Skeletal muscle tissue (tissue), 4 donors: ENCODE results near the gene ZNHIT1. TPM values are rescaled to one million over a fixed set of nuclear protein-coding genes. Genes with fewer than 3 reads are reported as not detected.

Experiments
- H3K27ac ChIP-seq: one replicate; pipeline ENCODE4 v1.7.0; 2013; ENCODE audit warnings: mild to moderate bottlenecking, low read depth, low read length, inconsistent platforms
- H3K27me3 ChIP-seq, 3 donors: one replicate each; pipeline ENCODE4 v1.7.0; 2013; ENCODE audit warnings: low read length in 3 of 3; ENCODE audit not compliant: control insufficient read depth in 3 of 3, insufficient read depth in 3 of 3
- H3K36me3 ChIP-seq, 3 donors: one replicate each; pipeline ENCODE4 v1.7.0; 2013; ENCODE audit warnings: low read length in 3 of 3; ENCODE audit not compliant: control insufficient read depth in 3 of 3, insufficient read depth in 3 of 3
- H3K4me1 ChIP-seq, 3 donors: one replicate each; pipeline ENCODE4 v1.7.0; 2013; ENCODE audit warnings: low read length in 3 of 3, mild to moderate bottlenecking in 3 of 3; ENCODE audit not compliant: control insufficient read depth in 3 of 3, insufficient read depth in 3 of 3
- H3K4me3 ChIP-seq, 3 donors: one replicate each; pipeline ENCODE4 v1.7.0; 2013; ENCODE audit warnings: low read length in 3 of 3
- H3K9ac ChIP-seq, 3 donors: one replicate each; pipeline ENCODE4 v1.7.0; 2013; ENCODE audit warnings: low read length in 3 of 3, mild to moderate bottlenecking in 3 of 3, moderate library complexity in 2 of 3, low read depth in 1 of 3
- H3K9me3 ChIP-seq, 3 donors: one replicate each; pipeline ENCODE4 v1.7.0; 2013; ENCODE audit warnings: low read length in 3 of 3; ENCODE audit not compliant: control insufficient read depth in 3 of 3
- total RNA-seq: library from RNA; depleted of rRNA; stranded (reverse); fragments of >200 nt; gene quantifications from one replicate; pipeline ENCODE4 v1.2.3, GENCODE V29; 2014
- donor health status: Osteomylitis.

The ZNHIT1 gene
- total RNA-seq, 1 donor from 2014 or later, result 84.0 TPM

GRCh38 chr7:101238226-101239182 lies 20.5 kb downstream of the ZNHIT1 start:
- no peaks in the 10 kb centered on the region for H3K9me3 ChIP-seq
- no peaks in the 10 kb centered on the region for H3K27me3 ChIP-seq
- peak overlapping the region; percentile 50 to 72 (median 54) for H3K9ac ChIP-seq
- peaks cover 22 to 28% (median 24%) of the 10 kb centered on the region in 3 donors for H3K36me3 ChIP-seq
- H3K4me1 ChIP-seq, result peaks cover 41 to 51% (median 48%) of the 10 kb centered on the region in 3 donors
- peak overlapping the region; percentile 59 for H3K27ac ChIP-seq
- peak overlapping the region in 2 of 3 donors; percentile 43 to 45 for H3K4me3 ChIP-seq

- Histone ChIP-seq H3K27ac (peak overlapping the region; percentile 59), H3K27me3 (no peaks in the 10 kb centered on the region), H3K36me3 (peaks cover 24 to 28% (median 25%) of the 10 kb centered on the region in 3 donors), H3K4me1 (peaks cover 47 to 59% (median 54%) of the 10 kb centered on the region in 3 donors), H3K9me3 (no peaks in the 10 kb centered on the region), H3K9ac (peak overlapping the region in 1 of 3 donors; percentile 72), H3K4me3 (no peak overlapping the region)
Observed at GRCh38 chr7:101239191-101239950, 21.4 kb downstream of the ZNHIT1 start.

- H3K36me3 ChIP-seq, result peaks cover 24 to 28% (median 25%) of the 10 kb centered on the region in 3 donors
- no peaks in the 10 kb centered on the region for H3K27me3 ChIP-seq
- H3K9ac ChIP-seq, result no peak overlapping the region
- H3K4me1 ChIP-seq, result peaks cover 48 to 64% (median 54%) of the 10 kb centered on the region in 3 donors
- H3K9me3 ChIP-seq, result no peaks in the 10 kb centered on the region
- H3K4me3 ChIP-seq, result no peak overlapping the region
- peak overlapping the region; percentile 59 for H3K27ac ChIP-seq
Observed at GRCh38 chr7:101239951-101240220, 21.9 kb downstream of the ZNHIT1 start.

- H3K36me3 ChIP-seq, result peaks cover 24 to 28% (median 25%) of the 10 kb centered on the region in 3 donors
- H3K27ac ChIP-seq, result no peak overlapping the region
- peaks cover 52 to 68% (median 56%) of the 10 kb centered on the region in 3 donors for H3K4me1 ChIP-seq
Observed at GRCh38 chr7:101240226-101241014, 22.5 kb downstream of the ZNHIT1 start.

GRCh38 chr7:101241015-101241363 lies 23.0 kb downstream of the ZNHIT1 start:
- no peaks in the 10 kb centered on the region for H3K9me3 ChIP-seq
- peak overlapping the region in 1 of 3 donors; percentile 50 for H3K9ac ChIP-seq
- no peak overlapping the region for H3K27ac ChIP-seq
- H3K36me3 ChIP-seq, result peaks cover 24 to 28% (median 27%) of the 10 kb centered on the region in 3 donors
- H3K4me1 ChIP-seq, result peaks cover 58 to 74% (median 60%) of the 10 kb centered on the region in 3 donors
- no peaks in the 10 kb centered on the region for H3K27me3 ChIP-seq
- no peak overlapping the region for H3K4me3 ChIP-seq

More at GRCh38 chr7:101240226-101241014, 22.5 kb downstream of the ZNHIT1 start:
- H3K27me3 ChIP-seq, result no peaks in the 10 kb centered on the region
- no peak overlapping the region for H3K4me3 ChIP-seq
- H3K9ac ChIP-seq, result peak overlapping the region in 1 of 3 donors; percentile 50
- H3K9me3 ChIP-seq, result no peaks in the 10 kb centered on the region

- no peak overlapping the region for H3K4me3 ChIP-seq
- H3K27ac ChIP-seq, result no peak overlapping the region
- H3K4me1 ChIP-seq, result peaks cover 59 to 74% (median 60%) of the 10 kb centered on the region in 3 donors
- H3K27me3 ChIP-seq, result no peaks in the 10 kb centered on the region
- H3K9me3 ChIP-seq, result no peaks in the 10 kb centered on the region
- H3K36me3 ChIP-seq, result peaks cover 22 to 28% (median 24%) of the 10 kb centered on the region in 3 donors
- H3K9ac ChIP-seq, result peak overlapping the region in 1 of 3 donors; percentile 41
Observed at GRCh38 chr7:101241443-101242349, 23.7 kb downstream of the ZNHIT1 start.

- no peaks in the 10 kb centered on the region for H3K9me3 ChIP-seq
- H3K4me1 ChIP-seq, result peaks cover 45 to 60% (median 47%) of the 10 kb centered on the region in 3 donors
- peaks cover 22 to 26% (median 24%) of the 10 kb centered on the region in 3 donors for H3K36me3 ChIP-seq
- no peaks in the 10 kb centered on the region for H3K27me3 ChIP-seq
- peak overlapping the region; percentile 82 to 100 (median 99) for H3K4me3 ChIP-seq
- H3K9ac ChIP-seq, result peak overlapping the region; percentile 86 to 100 (median 99)
- peak overlapping the region; percentile 96 for H3K27ac ChIP-seq
Observed at GRCh38 chr7:101243646-101244374, 25.8 kb downstream of the ZNHIT1 start.

GRCh38 chr7:101244375-101245146 lies 26.6 kb downstream of the ZNHIT1 start, which contains the start of gene FIS1:
TSS of gene FIS1 (minus strand) at chr7:101245081. CDS start at chr7:101245004, 77 bp downstream.
- H3K4me1 ChIP-seq, result peaks cover 40 to 54% (median 41%) of the 10 kb centered on the region in 3 donors
- no peaks in the 10 kb centered on the region for H3K9me3 ChIP-seq
- peak within 1 kb of the TSS; percentile 86 to 100 (median 99) for H3K9ac ChIP-seq
- H3K36me3 ChIP-seq, result peaks cover 18 to 24% (median 19%) of the 10 kb centered on the region in 3 donors
- H3K27ac ChIP-seq, result peak within 1 kb of the TSS; percentile 96
- H3K4me3 ChIP-seq, result peak within 1 kb of the TSS; percentile 82 to 100 (median 99)
- H3K27me3 ChIP-seq, result no peaks in the 10 kb centered on the region
